ENCODE data around the gene KANK4.
"Not testable (repeated sequence)": the region's sequence is repeated elsewhere in the genome, so short reads cannot be mapped to it uniquely, and the experiment has no call there.

KANK4 gene

DNA sequence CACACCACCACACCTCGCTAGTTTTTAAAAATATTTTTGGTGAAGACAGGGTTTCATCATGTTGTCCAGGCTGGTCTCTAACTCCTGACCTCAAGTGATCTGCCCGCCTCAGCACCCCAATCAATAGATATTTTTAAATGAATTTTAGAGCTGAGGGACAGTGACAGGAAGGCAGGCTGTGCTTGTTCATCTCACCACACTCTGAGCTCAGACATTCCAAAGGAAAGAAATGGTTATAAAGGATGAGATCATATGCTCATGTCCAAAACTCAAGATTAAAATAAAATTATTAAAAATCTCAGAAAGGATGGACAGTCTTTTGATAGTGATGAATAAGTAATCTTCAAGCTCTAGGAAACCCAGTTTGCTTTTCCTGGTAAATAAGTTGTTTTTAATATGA, 83.7 kb downstream of the KANK4 start:
- DNase-seq, result no peak

DNA sequence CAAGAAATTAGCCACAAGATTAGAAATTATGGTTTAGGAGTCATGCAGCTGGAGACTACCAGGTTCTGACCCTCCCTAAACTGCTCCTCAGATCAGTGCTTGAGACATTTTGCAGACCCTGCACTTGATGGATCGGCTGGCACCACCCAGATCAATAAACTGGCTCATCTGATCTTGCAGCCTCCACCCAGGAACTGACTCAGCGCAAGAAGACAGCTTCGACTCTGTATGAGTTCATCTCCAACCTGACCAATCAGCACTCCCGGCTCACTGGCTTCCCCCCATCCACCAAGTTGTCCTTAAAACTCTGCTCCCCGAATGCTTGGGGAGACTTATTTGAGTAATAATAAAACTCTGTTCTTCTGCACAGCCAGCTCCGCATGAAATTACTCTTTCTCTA, 84.5 kb downstream of the KANK4 start:
- peak; percentile 33 for DNase-seq

DNA sequence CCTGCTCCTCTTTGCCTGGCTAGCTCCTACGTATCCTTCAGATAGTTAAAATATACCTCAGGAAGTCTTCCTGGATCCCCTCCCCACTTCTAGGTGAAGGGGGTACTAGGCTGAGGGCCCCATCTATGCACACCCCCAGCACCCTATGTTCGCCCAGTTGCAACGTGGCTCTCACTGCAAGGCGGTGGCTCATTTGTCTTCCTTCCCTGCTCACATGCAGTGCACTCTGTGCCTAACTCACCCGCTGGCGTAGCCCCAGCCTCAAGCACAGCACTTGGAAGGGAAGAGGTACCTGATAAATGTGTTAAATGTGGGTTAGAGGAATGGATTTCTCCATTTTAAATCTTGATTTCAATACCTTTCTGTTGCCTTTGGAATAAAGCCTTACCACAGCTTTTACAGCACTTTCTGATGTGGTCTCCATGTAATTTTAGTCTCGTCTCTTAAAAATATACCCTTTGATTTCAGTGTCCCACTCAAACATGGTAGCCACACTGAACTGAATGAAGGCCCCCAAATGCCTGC, 85.2 kb downstream of the KANK4 start:
- DNase-seq, result no peak

DNA sequence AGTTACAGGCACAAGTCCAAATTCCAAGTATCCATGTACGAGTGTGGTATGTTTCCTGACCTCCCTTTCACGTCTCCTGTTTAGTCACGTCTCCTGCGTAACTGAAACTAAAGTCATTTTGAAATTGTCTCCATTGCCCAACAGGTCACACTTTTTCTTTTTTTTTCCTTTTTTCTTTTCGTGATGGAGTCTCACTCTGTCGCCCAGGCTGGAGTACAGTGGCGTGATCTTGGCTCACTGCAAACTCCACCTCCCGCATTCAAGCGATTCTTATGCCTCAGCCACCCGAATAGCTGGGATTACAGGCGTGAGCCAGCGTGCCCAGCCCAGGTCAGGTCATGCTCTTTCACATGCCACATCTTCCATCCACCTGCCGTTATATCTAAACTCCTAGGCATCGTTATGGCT, 86.4 kb downstream of the KANK4 start:
- no peak for DNase-seq

DNA sequence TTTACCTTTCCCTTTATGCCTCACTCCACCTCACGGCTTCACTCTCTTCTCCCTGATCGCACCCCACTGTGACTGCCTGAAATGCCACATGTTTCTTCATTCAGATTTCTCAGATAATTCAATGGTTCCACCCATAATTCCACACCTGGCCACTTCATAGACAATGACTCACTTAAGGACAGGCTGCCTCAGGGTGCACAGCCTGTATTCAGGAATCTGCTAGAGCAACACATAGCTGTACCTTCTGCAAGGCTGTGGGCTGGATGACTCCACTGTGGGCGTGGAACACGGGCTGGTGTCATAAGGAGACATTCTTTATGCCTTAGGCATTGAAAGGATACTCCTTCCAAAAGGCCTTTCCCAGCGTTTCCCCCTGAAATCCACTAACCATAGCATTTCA, 88.5 kb downstream of the KANK4 start:
- DNase-seq, result peak; percentile 88

DNA sequence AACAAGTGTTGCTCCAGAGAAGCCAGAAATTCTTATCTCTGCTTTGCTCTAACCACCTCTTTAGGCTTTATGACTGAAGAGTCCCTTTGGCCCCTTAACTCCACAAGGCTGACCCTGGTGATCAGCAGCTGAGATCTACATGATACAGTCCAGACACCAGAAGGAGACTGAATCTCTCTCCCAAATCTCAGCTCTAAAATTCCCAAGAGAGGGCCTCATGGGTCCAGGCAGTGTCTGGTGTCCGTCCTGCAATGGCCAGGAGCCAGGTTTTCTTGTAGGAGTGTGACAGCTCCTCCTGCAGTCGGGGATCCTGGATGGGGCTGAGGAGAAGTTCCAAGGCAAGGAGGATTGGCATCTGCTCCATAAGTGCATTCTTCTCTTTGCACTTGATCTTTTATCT, 89.3 kb downstream of the KANK4 start:
- no peak for DNase-seq

DNA sequence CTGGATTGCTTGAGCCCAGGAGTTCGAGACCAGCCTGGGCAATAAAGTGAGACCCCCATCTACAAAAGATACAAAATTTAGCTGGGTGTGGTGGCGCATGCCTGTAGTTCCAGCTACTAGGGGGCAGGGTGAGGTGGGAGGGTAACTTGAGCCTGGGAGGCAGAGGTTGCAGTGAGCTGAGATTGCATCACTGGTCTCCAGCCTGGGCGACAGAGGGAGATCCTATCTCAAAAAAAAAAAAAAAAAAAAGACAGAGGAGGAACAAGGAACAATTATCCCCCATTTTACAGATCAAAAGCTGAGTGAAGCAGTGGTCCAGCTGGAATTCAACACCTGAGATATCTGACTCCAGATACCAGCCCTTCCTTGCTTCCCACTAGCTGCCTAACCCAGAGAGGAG, 89.8 kb downstream of the KANK4 start:
- DNase-seq, result no peak

DNA sequence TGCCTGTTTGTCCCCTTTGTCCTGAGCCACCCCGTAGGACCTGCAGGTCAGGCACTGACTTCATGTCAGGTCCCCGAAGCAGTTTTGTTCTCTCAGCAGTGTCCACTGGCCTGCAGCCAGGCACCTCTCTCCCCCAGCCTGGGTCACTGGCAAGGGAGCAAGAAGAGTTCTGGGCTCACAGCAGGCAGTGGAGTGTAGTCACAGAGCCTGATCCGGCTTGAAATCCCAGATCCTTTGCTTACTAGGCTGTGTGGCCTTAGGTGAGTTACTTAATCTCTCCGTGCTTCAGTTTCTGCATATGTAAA, 90.4 kb downstream of the KANK4 start:
- no peak for DNase-seq

DNA sequence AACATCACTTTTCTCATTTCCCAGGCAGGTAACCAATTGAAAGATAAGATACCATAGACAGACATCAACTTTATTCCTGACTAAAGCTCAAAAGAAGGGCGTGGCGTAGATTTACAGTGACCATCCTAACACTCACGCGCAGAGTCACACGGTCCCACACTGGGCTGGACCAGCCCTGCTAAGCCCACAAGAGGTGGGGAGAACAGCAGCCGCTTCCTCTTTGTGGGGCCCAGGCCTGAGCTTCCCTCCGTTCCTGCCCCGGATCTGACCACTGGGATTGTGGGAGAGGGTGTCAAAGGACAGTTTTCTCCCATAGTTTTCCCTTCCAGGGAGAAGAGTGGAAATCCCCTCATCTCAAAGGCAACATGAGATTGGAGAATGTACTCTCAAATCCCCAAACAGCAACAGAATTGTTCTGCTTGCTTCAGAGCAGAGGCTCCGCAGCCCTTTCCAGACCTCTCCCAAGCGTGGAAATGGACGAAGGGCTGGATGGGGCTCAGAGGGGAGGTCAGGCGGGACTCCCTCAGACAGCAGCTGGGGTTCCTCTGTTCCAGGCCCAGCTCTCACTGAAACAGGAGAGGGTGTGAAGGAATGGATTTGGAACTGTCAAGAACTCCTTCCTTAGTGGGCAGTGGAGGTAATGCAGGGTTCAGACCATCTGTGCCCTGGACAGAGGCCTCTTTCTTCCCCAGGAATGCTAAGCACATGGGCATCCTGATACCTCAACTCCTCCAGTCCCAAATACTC, 90.9 kb downstream of the KANK4 start:
- no peak for DNase-seq

DNA sequence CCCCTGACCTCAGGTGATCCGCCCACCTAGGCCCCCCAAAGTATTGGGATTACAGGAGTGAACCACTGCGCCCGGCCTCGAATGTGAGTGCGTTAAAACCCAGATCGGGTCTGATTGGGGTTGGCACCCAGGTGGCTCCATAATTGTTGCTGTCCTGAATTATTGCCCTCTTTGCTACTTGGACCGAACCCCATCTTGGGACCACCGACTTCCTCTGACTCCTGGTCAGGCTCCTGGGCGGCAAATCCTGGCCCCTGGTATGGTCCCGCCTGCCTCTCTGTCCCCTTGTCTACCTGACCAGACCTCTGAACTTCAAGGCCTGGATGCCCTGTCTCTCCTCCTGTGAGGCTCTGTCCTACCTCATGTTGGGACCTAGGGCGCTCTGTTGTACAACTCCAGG, 91.7 kb downstream of the KANK4 start:
- DNase-seq, result no peak

DNA sequence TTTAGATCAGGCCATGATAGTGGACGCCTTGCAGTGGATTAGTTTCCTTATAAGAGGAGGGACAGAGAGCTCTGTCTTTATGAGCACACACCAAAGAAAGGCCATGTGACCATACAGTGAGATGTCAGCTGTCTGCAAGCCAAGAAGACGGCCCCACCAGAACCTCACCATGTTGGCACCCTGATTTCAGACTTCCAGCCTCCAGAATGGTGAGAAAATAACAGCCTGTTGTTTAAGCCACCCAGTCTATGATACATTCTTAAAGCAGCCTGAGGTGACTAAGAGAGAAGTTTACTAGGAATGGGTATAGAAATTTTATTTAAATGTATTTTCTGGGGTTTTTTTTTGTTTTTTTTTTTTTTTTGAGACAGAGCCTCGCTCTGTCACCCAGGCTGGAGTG, 95.1 kb downstream of the KANK4 start:
- no peak for DNase-seq

DNA sequence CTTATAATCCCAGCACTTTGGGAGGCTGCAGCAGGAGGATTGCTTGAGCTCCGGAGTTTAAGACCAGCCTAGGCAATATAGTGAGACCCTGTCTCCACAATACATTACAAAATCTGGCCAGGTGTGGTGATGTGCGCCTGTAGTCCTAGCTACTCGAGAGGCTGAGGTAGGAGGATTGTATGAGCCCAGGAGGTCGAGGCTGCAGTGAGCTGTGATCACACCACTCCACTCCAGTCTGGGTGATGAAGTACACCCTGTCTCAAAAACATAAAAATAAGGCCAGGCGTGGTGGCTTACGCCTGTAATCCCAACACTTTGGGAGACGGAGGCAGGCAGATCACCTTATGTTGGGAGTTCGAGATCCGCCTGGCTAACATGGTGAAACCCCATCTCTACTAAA, 96.9 kb downstream of the KANK4 start:
- DNase-seq, result no peak

DNA sequence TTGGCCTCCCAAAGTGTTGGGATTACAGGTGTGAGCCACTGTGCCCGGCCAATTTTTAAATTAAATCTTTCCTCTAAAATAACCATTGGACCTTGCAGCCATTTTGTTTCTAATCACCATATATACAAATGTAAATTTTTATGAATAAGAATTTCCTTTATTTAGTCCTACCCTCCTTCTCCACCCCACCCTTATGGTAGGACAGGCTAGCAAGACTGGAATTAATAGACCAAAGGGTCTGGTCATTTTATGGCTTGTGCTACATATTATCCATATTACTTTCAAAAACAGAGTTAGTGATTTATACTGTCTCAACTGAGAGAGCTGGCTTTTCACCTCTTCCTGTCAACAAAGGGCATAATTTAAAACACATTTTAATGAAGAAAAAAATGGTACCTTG, 98.1 kb downstream of the KANK4 start:
- no peak for DNase-seq

DNA sequence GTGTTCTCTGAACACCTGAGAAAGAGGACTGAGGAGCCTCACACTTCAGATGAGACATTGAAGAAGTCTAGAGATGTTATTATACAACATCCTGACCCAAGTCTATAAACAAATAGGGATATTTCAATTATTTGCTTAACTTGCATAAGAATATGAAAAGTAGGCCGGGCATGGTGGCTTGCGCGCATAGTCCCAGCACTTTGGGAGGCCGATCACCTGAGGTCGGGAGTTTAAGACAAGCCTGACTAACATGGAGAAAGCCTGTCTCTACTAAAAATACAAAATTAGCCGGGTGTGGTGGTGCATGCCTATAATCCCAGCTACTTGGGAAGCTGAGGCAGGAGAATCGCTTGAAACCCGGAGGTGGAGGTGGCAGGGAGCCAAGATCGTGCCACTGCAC, 98.8 kb downstream of the KANK4 start:
- not testable (repeated sequence) for DNase-seq

DNA sequence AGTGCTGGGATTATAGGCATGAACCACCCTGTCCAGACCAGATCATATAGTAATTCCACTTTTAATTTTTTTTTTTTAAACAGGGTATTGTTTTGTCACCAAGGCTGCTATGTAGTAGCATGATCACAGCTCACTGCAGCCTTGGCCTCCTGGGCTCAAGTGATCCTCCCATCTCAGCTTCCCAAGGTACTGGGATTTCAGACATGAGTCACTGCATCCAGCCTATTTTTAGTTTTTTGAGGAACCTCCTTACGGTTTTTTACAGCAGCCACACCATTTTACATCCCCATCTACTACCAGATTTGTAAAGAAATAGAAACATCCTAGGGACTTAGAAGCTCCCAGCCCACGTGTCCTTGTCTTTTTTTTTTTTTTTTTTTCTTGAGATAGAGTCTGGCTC, 100.6 kb downstream of the KANK4 start:
- peak; percentile 31 for DNase-seq

DNA sequence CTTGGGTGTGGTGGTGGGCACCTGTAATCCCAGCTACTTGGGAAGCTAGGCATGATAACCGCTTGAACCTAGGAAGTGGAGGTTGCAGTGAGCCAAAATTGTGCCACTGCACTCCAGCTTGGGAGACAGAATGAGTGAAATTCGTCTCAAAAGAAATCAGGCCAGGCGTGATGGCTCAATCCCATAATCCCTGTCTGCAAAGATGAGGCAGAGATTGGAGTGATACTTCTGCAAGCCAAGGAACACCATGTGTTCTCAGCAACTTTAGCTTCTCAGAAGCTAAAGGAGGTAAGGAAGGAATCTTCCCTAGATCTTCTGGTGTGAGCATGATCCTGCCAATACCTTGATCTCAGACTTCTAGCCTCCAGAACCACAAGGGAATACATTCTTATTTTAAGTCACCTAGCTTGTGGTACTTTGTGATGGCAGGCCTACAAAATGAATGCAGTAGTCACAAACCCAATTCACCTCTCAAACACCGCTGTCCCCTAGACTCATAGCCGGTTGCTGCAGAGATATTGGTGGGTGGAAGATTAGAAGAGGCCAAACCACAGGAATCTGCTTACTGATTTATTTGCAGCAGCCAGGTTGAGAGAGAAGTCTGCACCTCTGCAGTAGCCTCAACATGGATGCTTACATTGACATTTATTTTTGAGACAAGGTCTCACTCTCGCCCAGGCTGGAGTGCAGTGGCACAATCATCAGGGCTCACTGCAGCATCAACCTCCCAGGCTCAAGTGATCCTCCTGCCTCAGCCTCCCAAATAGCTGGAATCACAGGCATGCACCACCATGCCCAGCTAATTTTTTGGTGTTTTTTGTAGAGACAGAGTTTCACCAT, 105.9 kb downstream of the KANK4 start:
- no peak for DNase-seq

DNA sequence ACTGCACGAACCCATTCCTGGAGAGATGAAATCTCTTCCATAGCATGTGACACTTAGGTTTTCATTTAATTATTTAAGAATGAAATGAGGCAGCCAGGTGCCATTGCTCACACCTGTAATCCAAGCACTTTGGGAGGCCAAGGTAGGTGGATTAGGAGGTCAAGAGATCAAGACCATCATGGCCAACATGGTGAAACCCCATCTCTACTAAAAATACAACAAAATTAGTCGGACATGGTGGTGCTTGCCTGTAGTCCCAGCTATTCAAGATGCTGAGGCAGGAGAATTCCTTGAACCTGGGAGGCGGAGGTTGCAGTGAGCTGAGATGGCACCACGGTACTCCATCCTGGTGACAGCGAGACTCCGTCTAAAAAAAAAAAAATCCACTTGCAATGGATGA, 106.8 kb downstream of the KANK4 start:
- no peak for DNase-seq

DNA sequence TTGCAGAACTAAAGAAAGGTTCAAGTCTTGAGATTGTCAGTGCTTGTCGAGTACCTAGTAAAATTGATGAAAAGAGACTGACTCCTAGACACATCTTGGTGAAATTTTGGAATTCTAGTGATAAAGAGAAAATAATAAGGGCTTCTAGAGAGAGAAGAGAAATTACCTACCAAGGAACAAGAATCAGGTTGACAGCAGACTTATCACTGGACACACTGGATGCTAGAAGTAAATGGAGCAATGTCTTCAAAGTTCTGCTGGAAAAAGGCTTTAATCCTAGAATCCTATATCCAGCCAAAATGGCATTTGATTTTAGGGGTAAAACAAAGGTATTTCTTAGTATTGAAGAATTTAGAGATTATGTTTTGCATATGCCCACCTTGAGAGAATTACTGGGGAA, 108.3 kb downstream of the KANK4 start:
- DNase-seq, result no peak

DNA sequence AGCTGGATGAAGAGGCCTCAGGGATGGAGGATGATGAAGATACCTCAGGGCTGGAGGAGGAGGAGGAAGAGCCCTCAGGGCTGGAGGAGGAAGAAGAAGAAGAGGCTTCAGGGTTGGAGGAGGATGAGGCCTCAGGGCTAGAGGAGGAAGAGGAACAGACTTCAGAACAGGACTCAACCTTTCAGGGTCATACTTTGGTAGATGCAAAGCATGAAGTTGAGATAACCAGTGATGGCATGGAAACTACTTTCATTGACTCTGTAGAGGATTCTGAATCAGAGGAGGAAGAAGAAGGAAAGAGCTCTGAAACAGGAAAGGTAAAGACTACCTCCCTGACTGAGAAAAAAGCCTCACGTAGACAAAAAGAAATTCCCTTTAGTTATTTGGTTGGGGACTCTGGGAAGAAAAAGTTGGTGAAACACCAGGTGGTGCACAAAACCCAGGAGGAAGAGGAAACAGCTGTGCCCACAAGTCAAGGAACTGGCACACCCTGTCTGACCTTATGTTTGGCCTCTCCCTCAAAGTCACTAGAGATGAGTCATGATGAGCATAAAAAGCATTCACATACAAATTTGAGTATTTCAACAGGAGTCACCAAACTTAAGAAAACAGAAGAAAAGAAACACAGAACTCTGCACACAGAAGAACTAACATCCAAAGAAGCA, 109.2 kb downstream of the KANK4 start:
- no peak for DNase-seq

DNA sequence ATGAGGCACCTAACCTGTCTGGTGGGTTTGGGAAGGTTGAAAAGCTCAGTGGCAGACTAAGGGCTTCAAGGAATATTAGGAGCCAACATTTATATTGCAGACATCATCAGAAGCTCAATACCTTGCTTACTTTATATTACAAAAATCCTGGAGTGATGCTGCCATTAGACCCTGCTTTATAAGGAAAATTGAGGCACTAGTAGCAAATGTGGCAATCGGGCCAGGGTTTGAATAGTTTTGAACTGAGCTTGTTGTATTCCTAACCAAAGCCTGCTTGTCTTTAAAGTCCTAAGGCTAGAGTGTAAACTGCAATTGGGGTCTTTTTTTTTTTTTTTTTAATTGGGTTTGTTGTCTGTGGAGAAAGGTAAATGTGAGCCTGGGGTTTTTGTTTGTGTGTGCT, 110.3 kb downstream of the KANK4 start:
- DNase-seq, result no peak

DNA sequence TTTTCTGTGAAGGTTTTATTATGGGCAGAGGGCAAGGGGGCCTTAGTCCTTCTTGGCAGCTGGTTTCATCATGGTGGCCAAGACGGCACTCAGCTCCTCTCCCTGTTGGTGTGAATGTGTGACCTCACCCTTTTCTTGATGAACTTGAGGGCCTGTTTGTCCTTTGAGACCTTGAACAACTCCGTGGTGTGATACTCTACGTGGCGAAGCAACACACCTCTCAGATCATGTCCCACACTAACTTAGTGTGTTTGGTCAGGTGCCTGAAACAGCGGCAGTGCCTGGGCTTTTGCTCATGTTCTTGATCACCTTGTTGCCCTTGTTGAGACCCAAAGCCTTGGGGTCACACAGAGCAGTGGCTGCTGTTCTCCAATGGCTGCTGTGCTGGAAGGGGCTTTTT, 111.1 kb downstream of the KANK4 start:
- no peak for DNase-seq

DNA sequence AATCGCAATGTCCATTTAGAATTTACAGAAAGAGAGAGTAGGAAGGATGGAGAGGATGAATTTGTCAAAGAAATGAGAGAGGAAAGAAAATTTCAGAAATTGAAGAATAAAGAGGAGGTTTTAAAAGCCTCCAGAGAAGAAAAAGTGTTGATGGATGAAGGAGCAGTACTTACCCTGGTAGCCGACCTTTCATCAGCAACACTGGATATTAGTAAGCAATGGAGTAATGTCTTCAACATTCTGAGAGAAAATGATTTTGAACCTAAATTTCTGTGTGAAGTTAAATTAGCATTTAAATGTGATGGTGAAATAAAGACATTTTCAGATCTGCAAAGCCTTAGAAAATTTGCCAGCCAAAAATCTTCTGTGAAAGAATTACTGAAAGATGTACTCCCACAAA, 112.0 kb downstream of the KANK4 start:
- no peak for DNase-seq

DNA sequence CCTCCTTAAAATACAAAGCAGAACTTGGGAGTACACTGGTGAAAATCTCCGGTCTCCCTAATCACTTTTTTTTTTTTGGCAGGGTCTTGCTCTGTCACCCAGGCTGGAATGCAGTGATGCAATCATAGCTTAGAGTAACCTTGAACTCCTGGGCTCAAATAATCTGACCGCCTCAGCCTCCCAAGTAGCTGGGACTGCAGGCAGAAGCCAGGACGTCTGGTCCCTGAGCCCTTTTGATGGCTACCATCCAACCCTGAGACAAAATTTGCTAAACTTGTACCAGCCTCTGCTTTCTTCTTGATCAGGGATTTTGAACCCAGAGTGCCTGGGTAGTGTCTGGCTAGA, 120.5 kb downstream of the KANK4 start:
- DNase-seq, result peak; percentile 16

Data from fibroblast of skin of right biceps (primary cell).